C4-2B (cell line): ENCODE measurements around the gene NIT2.

Source experiments
- ZFX ChIP-seq: fragments of 450-650 bp; IDR thresholded peaks from 2 replicates; pipeline ENCODE4 v1.6.1; 2017
- TF ChIP-seq, protein P1 (sequence below): fragments of 450-650 bp; conservative IDR thresholded peaks from 2 replicates; pipeline ENCODE4 v1.5.1; 2017; ENCODE audit warnings: mild to moderate bottlenecking

DNA sequence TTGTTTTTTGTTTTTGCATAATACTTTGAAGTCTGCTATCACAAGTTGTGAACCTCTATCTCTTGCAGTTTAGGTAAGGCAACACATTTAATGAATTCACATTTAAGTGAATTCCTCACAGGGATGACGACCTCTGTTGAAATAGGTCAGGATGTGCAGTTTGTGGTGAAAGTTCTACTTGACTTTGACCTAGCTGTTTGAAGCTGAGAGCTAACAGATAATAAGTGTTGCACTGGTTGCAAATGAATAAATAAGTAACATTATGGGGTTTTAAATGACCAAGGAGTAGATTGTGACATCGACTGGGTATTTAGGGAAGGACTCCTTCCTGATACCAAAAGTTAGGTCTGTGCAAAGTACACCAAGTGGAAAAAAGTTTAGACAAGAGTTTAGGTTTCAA lies 23.9 kb downstream of the NIT2 start:
- TF ChIP-seq, protein P1, sequence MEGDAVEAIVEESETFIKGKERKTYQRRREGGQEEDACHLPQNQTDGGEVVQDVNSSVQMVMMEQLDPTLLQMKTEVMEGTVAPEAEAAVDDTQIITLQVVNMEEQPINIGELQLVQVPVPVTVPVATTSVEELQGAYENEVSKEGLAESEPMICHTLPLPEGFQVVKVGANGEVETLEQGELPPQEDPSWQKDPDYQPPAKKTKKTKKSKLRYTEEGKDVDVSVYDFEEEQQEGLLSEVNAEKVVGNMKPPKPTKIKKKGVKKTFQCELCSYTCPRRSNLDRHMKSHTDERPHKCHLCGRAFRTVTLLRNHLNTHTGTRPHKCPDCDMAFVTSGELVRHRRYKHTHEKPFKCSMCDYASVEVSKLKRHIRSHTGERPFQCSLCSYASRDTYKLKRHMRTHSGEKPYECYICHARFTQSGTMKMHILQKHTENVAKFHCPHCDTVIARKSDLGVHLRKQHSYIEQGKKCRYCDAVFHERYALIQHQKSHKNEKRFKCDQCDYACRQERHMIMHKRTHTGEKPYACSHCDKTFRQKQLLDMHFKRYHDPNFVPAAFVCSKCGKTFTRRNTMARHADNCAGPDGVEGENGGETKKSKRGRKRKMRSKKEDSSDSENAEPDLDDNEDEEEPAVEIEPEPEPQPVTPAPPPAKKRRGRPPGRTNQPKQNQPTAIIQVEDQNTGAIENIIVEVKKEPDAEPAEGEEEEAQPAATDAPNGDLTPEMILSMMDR = no peak
- TF ChIP-seq ZFX = no peak
